PC-9 (cell line): ENCODE measurements around the gene MAVS. TPM values are rescaled to one million over a fixed set of nuclear protein-coding genes. Genes with fewer than 3 reads are reported as not detected.

Experiments
- BruUV-seq: library from RNA; stranded (reverse); fragments of 400-500 nt; replicated peaks from 2 replicates; lab custom pipeline; 2021; lab: Mats Ljungman, UMichigan
- CTCF ChIA-PET: fragments of 300-600 bp; sonication (Branson Sonifier 250); formaldehyde crosslinking; loops from one replicate; lab custom pipeline; 2022; ENCODE audit warnings: antibody characterized with exemption; lab: Charles Lee
- POLR2A ChIA-PET: fragments of 300-600 bp; sonication (Branson Sonifier 250); formaldehyde crosslinking; loops from one replicate; lab custom pipeline; 2022; ENCODE audit warnings: antibody characterized with exemption; ENCODE audit not compliant: unreplicated experiment; lab: Charles Lee
- DNase-seq, 2 experiments: peaks; one replicate each; pipeline versions ENCODE4 v3.0.0 to v3.0.0-alpha.2; 2015 to 2022; ENCODE audit warnings: mixed read lengths in 1 of 2
- H2AFZ ChIP-seq: fragments of 200-600 bp; sonication (generic); 2 replicates; pipeline ENCODE4 v1.8.1; 2017; ENCODE audit warnings: antibody characterized with exemption
- H3F3A ChIP-seq: fragments of 200-600 bp; sonication (generic); 2 replicates; pipeline ENCODE4 v1.8.1; 2017; ENCODE audit warnings: antibody characterized with exemption, mild to moderate bottlenecking, low read depth; ENCODE audit not compliant: insufficient read depth
- H3K27ac ChIP-seq: fragments of 200-600 bp; sonication (generic); 2 replicates; pipeline ENCODE4 v1.6.1; 2016; ENCODE audit warnings: mixed run types
- H3K27me3 ChIP-seq: fragments of 200-600 bp; sonication (generic); 2 replicates; pipeline ENCODE4 v1.6.1; 2016; ENCODE audit warnings: low read depth, mixed run types; ENCODE audit not compliant: insufficient read depth
- H3K36me3 ChIP-seq: fragments of 200-600 bp; sonication (generic); 2 replicates; pipeline ENCODE4 v1.6.1; 2016; ENCODE audit warnings: low read depth, mixed run types
- H3K4me1 ChIP-seq: fragments of 200-600 bp; sonication (generic); replicated peaks from 2 replicates; pipeline ENCODE4 v1.6.1; 2016; ENCODE audit warnings: mixed run types; ENCODE audit not compliant: insufficient read depth
- H3K4me2 ChIP-seq: fragments of 200-600 bp; sonication (generic); 2 replicates; pipeline ENCODE4 v1.6.1; 2017; ENCODE audit warnings: mixed run types
- H3K4me3 ChIP-seq: fragments of 200-600 bp; sonication (generic); 2 replicates; pipeline ENCODE4 v1.6.1; 2016; ENCODE audit warnings: mixed run types
- H3K79me2 ChIP-seq: fragments of 200-600 bp; sonication (generic); 2 replicates; pipeline ENCODE4 v1.6.1; 2017; ENCODE audit warnings: low read depth, mixed run types
- H3K9me2 ChIP-seq: fragments of 200-600 bp; sonication (generic); 2 replicates; pipeline ENCODE4 v1.8.1; 2017; ENCODE audit warnings: mild to moderate bottlenecking; ENCODE audit not compliant: insufficient read depth
- H3K9me3 ChIP-seq: fragments of 200-600 bp; sonication (generic); 2 replicates; pipeline ENCODE4 v1.8.1; 2016; ENCODE audit warnings: low read depth; ENCODE audit not compliant: insufficient read depth
- H4K20me1 ChIP-seq: fragments of 200-600 bp; sonication (generic); 2 replicates; pipeline ENCODE4 v1.8.1; 2017; ENCODE audit not compliant: insufficient read depth
- CTCF ChIP-seq: fragments of 200-600 bp; sonication (generic); conservative IDR thresholded peaks from 2 replicates; pipeline ENCODE4 v1.6.1; 2017; ENCODE audit warnings: mixed run types, antibody characterized with exemption, mild to moderate bottlenecking, moderate library complexity
- EZH2 ChIP-seq: fragments of 200-600 bp; sonication (generic); IDR thresholded peaks from 2 replicates; pipeline ENCODE4 v1.8.0; 2017; ENCODE audit warnings: antibody characterized with exemption, low read depth
- intact Hi-C: fragments of 100-400 bp; cut with micrococcal nuclease; formaldehyde crosslinking; loops from one replicate; pipeline ENCODE4 v1.10.0; 2022; ENCODE audit not compliant: unreplicated experiment
- total RNA-seq: library from RNA; stranded (reverse); gene quantifications from 2 replicates; pipeline ENCODE4 v1.2.3, GENCODE V29; 2021

The MAVS gene
- total RNA-seq, 1 experiment from 2014 or later: 61.3 TPM

- Histone ChIP-seq H3K4me2 (peak overlapping the region; percentile 78), H3K79me2 (0 out of 2 replicates have a peak, but pooled peaks cover 7% of the 10 kb centered on the region), H3K4me1 (peaks cover 54% of the 10 kb centered on the region), H4K20me1 (no peaks in the 10 kb centered on the region), H3K9me2 (no peaks in the 10 kb centered on the region), H3K36me3 (no peaks in the 10 kb centered on the region), H3K4me3 (peak overlapping the region; percentile 50), H3K27ac (peak overlapping the region; percentile 83), H3K9me3 (no peaks in the 10 kb centered on the region), H3K27me3 (no peaks in the 10 kb centered on the region), H3F3A (peaks cover 53% of the 10 kb centered on the region), H2AFZ (no peak overlapping the region)
- intact Hi-C loops: loop anchor here (1.0 kb wide), 1 partner anchor 14 kb away; no protein-coding TSS in a partner anchor
- peak; percentile 92 to 100 for DNase-seq
- TF ChIP-seq EZH2 (no peak), CTCF (no peak)
- no TSS peak for BruUV-seq
- ChIA-PET POLR2A (interaction anchor here (0.7 kb wide), 1 partner anchor 33 kb away, joined by 4 read pairs; no protein-coding TSS in a partner anchor), CTCF (interaction anchor here (0.6 to 0.7 kb wide), 2 partner anchors 254 to 355 kb away, joined by 3 to 6 read pairs; no protein-coding TSS in a partner anchor)
Observed at GRCh38 chr20:3811467-3812258, 35.0 kb upstream of the MAVS start.

GRCh38 chr20:3812259-3812681, 34.4 kb upstream of the MAVS start:
- Histone ChIP-seq H2AFZ (no peak overlapping the region), H3K4me2 (peak overlapping the region; percentile 1), H3K4me3 (no peak overlapping the region), H3K36me3 (no peaks in the 10 kb centered on the region), H4K20me1 (no peaks in the 10 kb centered on the region), H3K9me3 (no peaks in the 10 kb centered on the region), H3K4me1 (peaks cover 48% of the 10 kb centered on the region), H3K9me2 (no peaks in the 10 kb centered on the region), H3F3A (peaks cover 47% of the 10 kb centered on the region), H3K27me3 (no peaks in the 10 kb centered on the region), H3K79me2 (0 out of 2 replicates have a peak, but pooled peaks cover 7% of the 10 kb centered on the region), H3K27ac (peak overlapping the region; percentile 83)
- no peak for DNase-seq
- ChIA-PET POLR2A (interaction anchor here (0.6 to 0.7 kb wide), 2 partner anchors 31 to 34 kb away, joined by 3 to 4 read pairs; no protein-coding TSS in a partner anchor), CTCF (interaction anchor here (0.6 kb wide), 1 partner anchor 354 kb away, joined by 3 read pairs; no protein-coding TSS in a partner anchor)
- intact Hi-C loops: no loop called here
- TF ChIP-seq CTCF (no peak), EZH2 (no peak)
- BruUV-seq: no TSS peak

GRCh38 chr20:3812975-3813847, 33.4 kb upstream of the MAVS start:
- CTCF ChIA-PET: no interaction called here
- H3F3A ChIP-seq: peaks cover 38% of the 10 kb centered on the region

More at GRCh38 chr20:3812975-3813847, 33.4 kb upstream of the MAVS start:
- H3K36me3 ChIP-seq: no peaks in the 10 kb centered on the region
- H2AFZ ChIP-seq: no peak overlapping the region
- no peaks in the 10 kb centered on the region for H3K9me2 ChIP-seq
- no TSS peak for BruUV-seq
- no peak overlapping the region for H3K4me3 ChIP-seq
- H3K9me3 ChIP-seq: no peaks in the 10 kb centered on the region
- TF ChIP-seq CTCF (no peak), EZH2 (no peak)
- H3K4me2 ChIP-seq: no peak overlapping the region
- H3K4me1 ChIP-seq: peaks cover 38% of the 10 kb centered on the region
- H3K79me2 ChIP-seq: 0 out of 2 replicates have a peak, but pooled peaks cover 7% of the 10 kb centered on the region
- H3K27me3 ChIP-seq: no peaks in the 10 kb centered on the region
- no peaks in the 10 kb centered on the region for H4K20me1 ChIP-seq
- DNase-seq: no peak
- H3K27ac ChIP-seq: no peak overlapping the region
- intact Hi-C loops: no loop called here
- POLR2A ChIA-PET: no interaction called here
